Endodermal cell (in vitro differentiated cells): ENCODE results near the gene PTPRN2. TPM values are rescaled to one million over a fixed set of nuclear protein-coding genes. Genes with fewer than 3 reads are reported as not detected.
A peak's percentile ranks its signal among the peaks of the same experiment; 100 is the strongest.

Experiments used
- DNase-seq: peaks from one replicate; pipeline ENCODE4 v3.0.0-alpha.2; 2017
- H3K27ac ChIP-seq: 2 replicates; pipeline ENCODE4 v1.5.1; 2013; ENCODE audit warnings: mild to moderate bottlenecking, low read depth, low read length, moderate library complexity
- H3K27me3 ChIP-seq: 2 replicates; pipeline ENCODE4 v1.6.1; 2013; ENCODE audit warnings: mild to moderate bottlenecking, low read length, moderate library complexity; ENCODE audit not compliant: insufficient read depth, control insufficient read depth, poor library complexity, severe bottlenecking
- H3K36me3 ChIP-seq: 2 replicates; pipeline ENCODE4 v1.7.0; 2013; ENCODE audit warnings: mild to moderate bottlenecking, low read length, moderate library complexity; ENCODE audit not compliant: control insufficient read depth, insufficient read depth
- H3K4me1 ChIP-seq: one replicate; pipeline ENCODE4 v1.7.0; 2013; ENCODE audit warnings: low read length; ENCODE audit not compliant: control insufficient read depth, insufficient read depth
- H3K4me3 ChIP-seq: 2 replicates; pipeline ENCODE4 v1.5.1; 2013; ENCODE audit warnings: mild to moderate bottlenecking, low read length, moderate library complexity
- H3K9ac ChIP-seq: 2 replicates; pipeline ENCODE4 v1.6.1; 2013; ENCODE audit warnings: mild to moderate bottlenecking, low read length, moderate library complexity; ENCODE audit not compliant: poor library complexity, severe bottlenecking; ENCODE audit errors: extremely low read depth
- H3K9me3 ChIP-seq: 2 replicates; pipeline ENCODE4 v1.6.1; 2013; ENCODE audit warnings: mild to moderate bottlenecking, low read length, moderate library complexity; ENCODE audit not compliant: control insufficient read depth
- H3K27ac Mint-ChIP-seq: 2 replicates; pipeline ENCODE4 v1.8.0; 2020; ENCODE audit warnings: mixed read lengths
- H3K27me3 Mint-ChIP-seq: 2 replicates; pipeline ENCODE4 v1.8.0; 2021; ENCODE audit warnings: mild to moderate bottlenecking, mixed read lengths; ENCODE audit not compliant: insufficient read depth
- H3K36me3 Mint-ChIP-seq: 2 replicates; pipeline ENCODE4 v1.8.0; 2020; ENCODE audit warnings: low read depth, mixed read lengths
- H3K4me1 Mint-ChIP-seq: 2 replicates; pipeline ENCODE4 v1.8.0; 2020; ENCODE audit warnings: mixed read lengths
- H3K4me3 Mint-ChIP-seq: 2 replicates; pipeline ENCODE4 v1.8.0; 2020; ENCODE audit warnings: mild to moderate bottlenecking, moderate library complexity, mixed read lengths
- H3K9me3 Mint-ChIP-seq: 2 replicates; pipeline ENCODE4 v1.8.0; 2020; ENCODE audit warnings: mild to moderate bottlenecking, mixed read lengths
- CTCF ChIP-seq: fragments of 200-600 bp; sonication (generic); conservative IDR thresholded peaks from 2 replicates; pipeline ENCODE4 v1.5.0; 2021; ENCODE audit warnings: antibody characterized with exemption, mild to moderate bottlenecking
- WGBS, 2 experiments: methylation state at CpG; one replicate each; pipeline versions ENCODE4 v1.1.5 to v1.1.7; 2013; ENCODE audit warnings: missing lambda C conversion rate in 2 of 2, mixed read lengths in 1 of 2; ENCODE audit not compliant: insufficient coverage in 1 of 2, insufficient read length in 1 of 2; 5-methylcytosine and 5-hydroxymethylcytosine counted together
- total RNA-seq, 2 donors: library from RNA; stranded (reverse); fragmentation: NEBNext Ultra II Directional in 1 of 2; extraction: Animal tissue kit (Norgen Biotek cat#: 25700) in 1 of 2; gene quantifications; 2 replicates in 1 of 2; 3 replicates in 1 of 2; pipeline ENCODE4 v1.2.1, GENCODE V29; 2021

PTPRN2 gene
- total RNA-seq, 2 donors from 2014 or later, result 0.69 to 1.2 TPM

DNA sequence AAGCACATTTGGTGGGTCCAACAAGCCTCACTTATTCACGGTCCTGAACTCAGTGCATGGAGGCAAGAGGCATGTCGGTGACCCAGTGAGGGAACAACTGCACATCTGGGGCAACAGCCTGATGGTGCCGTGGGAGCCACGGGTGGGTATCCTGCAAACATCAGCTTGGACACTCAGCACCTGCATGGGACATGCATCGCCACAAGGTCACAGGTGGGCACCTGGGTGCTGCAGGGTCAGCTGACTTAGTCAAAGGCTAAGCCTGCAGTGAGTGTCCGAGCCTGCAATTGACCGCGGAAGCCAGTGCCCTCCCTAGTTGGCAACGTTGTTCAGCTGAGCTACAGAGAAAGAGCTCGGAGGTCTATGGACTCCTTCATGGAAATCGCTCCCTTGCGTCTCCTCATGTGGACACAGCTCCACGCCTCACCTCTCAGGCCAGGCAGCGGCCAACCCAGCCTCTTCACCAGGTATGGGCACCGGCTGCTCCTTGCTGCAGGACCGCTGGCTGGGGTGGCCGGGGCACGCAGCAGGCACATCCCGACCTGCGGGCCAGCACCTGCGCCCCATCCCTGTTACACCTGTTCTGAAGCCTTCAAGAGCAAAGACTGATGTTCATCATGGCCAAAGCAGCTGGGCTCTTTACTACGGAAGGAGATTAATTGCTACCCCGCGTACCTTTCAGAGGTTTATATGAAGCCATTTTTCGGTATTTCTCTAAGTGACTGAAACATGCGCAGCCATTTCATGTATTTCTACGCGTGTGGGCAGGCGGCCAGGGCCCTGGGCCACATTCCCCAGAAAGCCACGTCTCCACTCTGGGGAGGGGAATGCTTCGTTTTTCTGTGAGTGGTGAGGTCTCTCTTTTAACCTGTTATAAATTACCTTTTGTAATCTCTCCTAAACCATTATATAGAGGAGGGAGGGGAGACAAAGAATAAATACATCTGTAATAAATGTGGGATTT lies 870.1 kb downstream of the PTPRN2 start:
- Histone ChIP-seq H3K27me3 (no peaks in the 10 kb centered on the region), H3K36me3 (no peaks in the 10 kb centered on the region), H3K4me3 (no peak overlapping the region), H3K9ac (no peak overlapping the region), H3K4me1 (no peaks in the 10 kb centered on the region), H3K27ac (no peak overlapping the region), H3K9me3 (peaks cover 66% of the 10 kb centered on the region)
- Mint-ChIP-seq H3K27ac (no peak overlapping the region), H3K4me3 (no peak overlapping the region), H3K36me3 (no peaks in the 10 kb centered on the region), H3K27me3 (no peaks in the 10 kb centered on the region), H3K4me1 (no peaks in the 10 kb centered on the region), H3K9me3 (peaks cover 4% of the 10 kb centered on the region)
- no peak for TF ChIP-seq CTCF
- peak; percentile 25 for DNase-seq
- 86 to 89% methylated on average over 21 to 31 of the region's 31 CpGs for WGBS, 2 experiments

DNA sequence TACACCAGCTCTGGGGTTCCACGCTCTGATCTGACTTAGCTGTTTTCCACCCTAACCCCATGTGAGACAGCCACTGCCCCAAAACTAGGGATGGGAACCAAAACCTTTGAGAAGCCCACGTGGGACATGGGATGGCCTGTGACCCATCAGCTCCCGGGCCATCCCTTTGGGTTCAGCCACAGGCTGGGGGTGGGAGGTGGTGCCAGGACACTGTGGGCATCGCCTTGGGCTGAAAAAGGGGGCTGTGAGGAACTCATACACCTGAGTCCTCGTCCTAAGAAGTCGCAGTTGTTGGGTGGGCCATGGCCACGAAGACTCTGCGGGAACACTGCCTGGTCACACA lies 871.7 kb downstream of the PTPRN2 start:
- Histone ChIP-seq H3K4me3 (no peak overlapping the region), H3K27ac (no peak overlapping the region), H3K9me3 (peaks cover 66% of the 10 kb centered on the region), H3K4me1 (no peaks in the 10 kb centered on the region), H3K9ac (no peak overlapping the region), H3K27me3 (no peaks in the 10 kb centered on the region), H3K36me3 (no peaks in the 10 kb centered on the region)
- no peak for DNase-seq
- Mint-ChIP-seq H3K4me1 (no peaks in the 10 kb centered on the region), H3K4me3 (no peak overlapping the region), H3K9me3 (peaks cover 4% of the 10 kb centered on the region), H3K36me3 (no peaks in the 10 kb centered on the region), H3K27me3 (no peaks in the 10 kb centered on the region), H3K27ac (no peak overlapping the region)
- WGBS, 2 experiments, result 63 to 90% methylated on average over 5 to 8 of the region's 8 CpGs
- TF ChIP-seq CTCF, result no peak

DNA sequence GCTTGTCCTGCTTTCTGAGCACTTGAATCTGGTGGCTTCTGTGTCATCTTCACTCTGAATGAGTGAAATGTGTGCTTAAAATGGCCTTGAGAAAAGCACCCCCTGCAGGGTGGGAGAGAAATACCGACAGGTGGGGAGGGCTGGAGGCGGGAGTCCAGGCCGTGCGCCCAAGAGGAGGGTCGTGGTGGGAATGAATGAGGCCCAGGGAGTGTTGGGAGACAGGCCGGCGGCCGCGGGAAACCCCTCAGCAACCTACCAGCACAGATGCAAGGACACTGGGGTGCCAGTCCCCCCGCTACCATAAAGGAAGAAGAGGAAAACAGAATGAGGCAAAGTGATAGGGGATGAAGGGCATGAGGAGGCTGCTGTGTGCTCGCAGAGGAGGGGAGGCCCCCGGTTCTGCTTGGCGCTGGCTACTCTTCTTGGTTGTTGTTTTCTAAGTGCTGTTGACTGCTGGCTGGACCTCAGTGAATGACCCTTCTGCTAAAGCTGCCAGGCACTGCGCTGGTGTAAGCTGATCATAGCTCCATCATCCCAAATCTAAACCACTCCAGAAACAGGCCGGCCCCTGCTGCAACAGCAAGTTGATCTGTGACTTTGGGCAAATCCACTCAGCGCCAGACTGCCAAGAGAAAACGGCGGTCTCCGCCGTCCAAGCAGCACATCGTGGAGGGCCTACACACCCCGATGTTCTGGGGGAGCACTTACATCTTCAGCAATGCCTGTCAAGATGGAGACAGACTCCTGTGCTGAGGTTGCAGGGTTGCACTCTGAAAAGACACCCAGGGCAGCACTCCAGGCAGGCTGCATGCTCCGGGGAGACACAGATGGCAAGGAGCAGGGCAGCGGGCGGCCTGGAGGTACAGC lies 872.3 kb downstream of the PTPRN2 start:
- Mint-ChIP-seq H3K27ac (no peak overlapping the region), H3K9me3 (peaks cover 4% of the 10 kb centered on the region), H3K4me1 (no peaks in the 10 kb centered on the region), H3K27me3 (no peaks in the 10 kb centered on the region), H3K36me3 (no peaks in the 10 kb centered on the region), H3K4me3 (no peak overlapping the region)
- H3K4me3 ChIP-seq, result no peak overlapping the region
- H3K27me3 ChIP-seq, result no peaks in the 10 kb centered on the region
- H3K9ac ChIP-seq, result no peak overlapping the region
- H3K27ac ChIP-seq, result no peak overlapping the region
- peak; percentile 45 for DNase-seq
- no peak for TF ChIP-seq CTCF
- peaks cover 65% of the 10 kb centered on the region for H3K9me3 ChIP-seq
- 79 to 83% methylated on average over 22 to 25 of the region's 25 CpGs for WGBS, 2 experiments
- H3K36me3 ChIP-seq, result no peaks in the 10 kb centered on the region
- H3K4me1 ChIP-seq, result no peaks in the 10 kb centered on the region
